ENCODE results near the gene TLR2. TPM values are rescaled to one million over a fixed set of nuclear protein-coding genes. Genes with fewer than 3 reads are reported as not detected.

TLR2 gene
- total RNA-seq, 1 experiment from 2014 or later, result 0.28 TPM

GRCh38 chr4:153747406-153747955 lies 63.4 kb downstream of the TLR2 start:
- H3K27ac ChIP-seq (ENCODE audit: low read length), result no peak overlapping the region
- intact Hi-C loops (cut with micrococcal nuclease; ENCODE audit: unreplicated experiment), result loop anchor here (10.0 kb wide), 1 partner anchor 403 kb away; the partner anchor contains the start of gene MND1
- ChIA-PET POLR2A (no interaction called here), CTCF (no interaction called here)
- no peaks in the 10 kb centered on the region for H3K4me1 ChIP-seq (ENCODE audit: control insufficient read depth, insufficient read depth, low read length)
- H3K4me3 ChIP-seq (ENCODE audit: low read depth in 2 of 2, low read length in 2 of 2), result no peak overlapping the region
- H3K9me3 ChIP-seq (ENCODE audit: control insufficient read depth, insufficient read depth, low read depth, low read length), result no peaks in the 10 kb centered on the region
- no peak for ATAC-seq
- in situ Hi-C loops (cut with HindIII; ENCODE audit: low pct_unique_long_range_greater_than_20kb, low sequenced_read_pairs), result no loop called here
- TF ChIP-seq POLR2AphosphoS5 (IDR thresholded peaks at IDR 0.05; ENCODE audit: low read depth, low read length) (no peak), SIN3A (IDR thresholded peaks at IDR 0.05; ENCODE audit: borderline replicate concordance, insufficient read depth, low read depth, low read length) (no peak), CTCF (IDR thresholded peaks at IDR 0.05) (no peak), TCF7L2 (IDR thresholded peaks at IDR 0.05; ENCODE audit: low read depth, low read length) (no peak), REST (IDR thresholded peaks at IDR 0.05; ENCODE audit: insufficient read depth in 1 of 2, low read depth in 2 of 2, low read length in 1 of 2) (no peak)
- DNase-seq (ENCODE audit: low read depth, low spot score), result no peak
- BruUV-seq (replicated peaks), result no TSS peak
- H3K27me3 ChIP-seq (ENCODE audit: control insufficient read depth, insufficient read depth, low read length), result no peaks in the 10 kb centered on the region
- H3K36me3 ChIP-seq (ENCODE audit: control insufficient read depth, insufficient read depth, low read length), result no peaks in the 10 kb centered on the region

DNA sequence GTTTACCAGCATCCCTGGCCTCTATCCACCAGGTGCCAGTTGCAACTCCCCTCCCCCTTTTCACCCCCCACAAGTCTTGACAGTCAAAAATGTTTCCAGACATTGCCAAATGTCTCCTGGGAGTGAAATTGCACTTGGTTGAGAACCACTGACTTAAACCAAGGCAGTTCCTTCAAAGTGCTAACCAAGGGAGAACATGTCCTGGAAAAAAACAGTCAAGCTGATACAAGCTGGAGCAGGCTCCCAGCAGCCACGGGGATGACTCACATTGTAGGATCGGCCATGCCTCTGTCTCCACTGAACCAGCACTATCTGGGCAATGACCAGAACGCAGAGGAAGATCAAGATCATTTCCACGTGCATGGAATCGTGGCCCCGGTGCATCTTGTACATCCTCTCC lies 64.3 kb downstream of the TLR2 start:
- ChIA-PET CTCF (no interaction called here), POLR2A (interaction anchor here (0.6 kb wide), 1 partner anchor 31 kb away, joined by 3 read pairs; no protein-coding TSS in a partner anchor)
- H3K4me1 ChIP-seq (ENCODE audit: control insufficient read depth, insufficient read depth, low read length), result no peaks in the 10 kb centered on the region
- TF ChIP-seq CTCF (IDR thresholded peaks at IDR 0.05) (no peak), REST (IDR thresholded peaks at IDR 0.05; ENCODE audit: insufficient read depth in 1 of 2, low read depth in 2 of 2, low read length in 1 of 2) (no peak), POLR2AphosphoS5 (IDR thresholded peaks at IDR 0.05; ENCODE audit: low read depth, low read length) (no peak), SIN3A (IDR thresholded peaks at IDR 0.05; ENCODE audit: borderline replicate concordance, insufficient read depth, low read depth, low read length) (no peak), TCF7L2 (IDR thresholded peaks at IDR 0.05; ENCODE audit: low read depth, low read length) (no peak)
- H3K27ac ChIP-seq (ENCODE audit: low read length), result no peak overlapping the region
- intact Hi-C loops (cut with micrococcal nuclease; ENCODE audit: unreplicated experiment) (loop anchor here (10.0 kb wide), 1 partner anchor 404 kb away; the partner anchor contains the start of gene MND1), in situ Hi-C loops (cut with HindIII; ENCODE audit: low pct_unique_long_range_greater_than_20kb, low sequenced_read_pairs) (no loop called here)
- H3K27me3 ChIP-seq (ENCODE audit: control insufficient read depth, insufficient read depth, low read length), result no peaks in the 10 kb centered on the region
- DNase-seq (ENCODE audit: low read depth, low spot score) (no peak), ATAC-seq (peak; percentile 70; the same call in 1 of the 2 replicates)
- H3K9me3 ChIP-seq (ENCODE audit: control insufficient read depth, insufficient read depth, low read depth, low read length), result no peaks in the 10 kb centered on the region
- H3K4me3 ChIP-seq (ENCODE audit: low read depth in 2 of 2, low read length in 2 of 2), result no peak overlapping the region
- BruUV-seq (replicated peaks), result no TSS peak
- H3K36me3 ChIP-seq (ENCODE audit: control insufficient read depth, insufficient read depth, low read length), result no peaks in the 10 kb centered on the region
